CD14-positive monocyte (primary cell): ENCODE data around the gene LYPLA2. TPM values are rescaled to one million over a fixed set of nuclear protein-coding genes. Genes with fewer than 3 reads are reported as not detected.

Experiments used
- DNase-seq, 3 donors: peaks; one replicate each; pipeline ENCODE4 v3.0.0-alpha.2; 2011 to 2022
- H2AFZ ChIP-seq: 2 replicates; pipeline ENCODE4 v1.6.0; 2012; ENCODE audit warnings: mild to moderate bottlenecking, low read depth, low read length, inconsistent platforms; ENCODE audit not compliant: insufficient read depth, poor library complexity, severe bottlenecking
- H3K27ac ChIP-seq, 2 donors: 1 replicate in 1 of 2; 2 replicates in 1 of 2; pipeline ENCODE4 v1.5.1; 2012 to 2013; ENCODE audit warnings: low read length in 2 of 2, control low read depth in 1 of 2, inconsistent platforms in 1 of 2, low read depth in 1 of 2, mild to moderate bottlenecking in 1 of 2
- H3K27me3 ChIP-seq, 2 donors: one replicate each; pipeline versions ENCODE4 v1.6.0 to v1.6.1; 2011 to 2013; ENCODE audit warnings: low read length in 2 of 2; ENCODE audit not compliant: control insufficient read depth in 2 of 2, insufficient read depth in 2 of 2
- H3K36me3 ChIP-seq, 2 donors: replicated peaks in 1 of 2; 1 replicate in 1 of 2; 2 replicates in 1 of 2; pipeline versions ENCODE4 v1.5.1 to v1.6.1; 2012 to 2013; ENCODE audit warnings: low read length in 2 of 2, control low read depth in 1 of 2, inconsistent platforms in 1 of 2, mild to moderate bottlenecking in 1 of 2; ENCODE audit not compliant: insufficient read depth in 2 of 2, control insufficient read depth in 1 of 2
- H3K4me1 ChIP-seq, 2 donors: 1 replicate in 1 of 2; 2 replicates in 1 of 2; pipeline versions ENCODE4 v1.5.1 to v1.6.1; 2012 to 2013; ENCODE audit warnings: low read length in 2 of 2, control low read depth in 1 of 2, inconsistent platforms in 1 of 2, mild to moderate bottlenecking in 1 of 2, moderate library complexity in 1 of 2; ENCODE audit not compliant: insufficient read depth in 2 of 2, control insufficient read depth in 1 of 2
- H3K4me2 ChIP-seq: replicated peaks from 2 replicates; pipeline ENCODE3; 2012; ENCODE audit warnings: low read length, moderate library complexity, mild to moderate bottlenecking; ENCODE audit not compliant: poor library complexity, severe bottlenecking; ENCODE audit errors: extremely low read depth
- H3K4me3 ChIP-seq, 3 experiments: fragments of 200-600 bp in 1 of 3; sonication (generic) in 1 of 3; replicated peaks in 1 of 3; 1 replicate in 2 of 3; 2 replicates in 1 of 3; pipeline ENCODE4 v1.5.1; 2011 to 2013; ENCODE audit warnings: low read length in 3 of 3, mild to moderate bottlenecking in 3 of 3, control low read depth in 2 of 3, low read depth in 2 of 3, inconsistent platforms in 1 of 3, moderate library complexity in 1 of 3
- H3K79me2 ChIP-seq: 2 replicates; pipeline ENCODE4 v1.6.0; 2012; ENCODE audit warnings: mild to moderate bottlenecking, control low read depth, inconsistent platforms, low read length, moderate library complexity; ENCODE audit not compliant: insufficient read depth
- H3K9ac ChIP-seq: 2 replicates; pipeline ENCODE4 v1.6.0; 2017; ENCODE audit warnings: low read length, mild to moderate bottlenecking; ENCODE audit not compliant: insufficient read depth, poor library complexity, severe bottlenecking
- H3K9me3 ChIP-seq, 2 donors: replicated peaks in 1 of 2; 1 replicate in 1 of 2; 2 replicates in 1 of 2; pipeline versions ENCODE4 v1.5.1 to v1.6.1; 2012 to 2013; ENCODE audit warnings: low read length in 2 of 2, control low read depth in 1 of 2; ENCODE audit not compliant: control insufficient read depth in 1 of 2, insufficient read depth in 1 of 2
- H4K20me1 ChIP-seq: 2 replicates; pipeline ENCODE4 v1.6.0; 2012; ENCODE audit warnings: mild to moderate bottlenecking, low read length, control low read depth, moderate library complexity; ENCODE audit not compliant: insufficient read depth
- H3K27ac Mint-ChIP-seq, 7 donors: one replicate each; pipeline ENCODE4 v1.8.0; 2020; ENCODE audit warnings: mild to moderate bottlenecking in 7 of 7, mixed read lengths in 7 of 7, moderate library complexity in 6 of 7, inconsistent platforms in 2 of 7
- H3K27me3 Mint-ChIP-seq, 3 donors: one replicate each; pipeline ENCODE4 v1.8.0; 2021 to 2022; ENCODE audit warnings: low read depth in 3 of 3, mild to moderate bottlenecking in 3 of 3, mixed read lengths in 3 of 3, moderate library complexity in 3 of 3, inconsistent platforms in 1 of 3
- H3K36me3 Mint-ChIP-seq, 2 donors: one replicate each; pipeline ENCODE4 v1.8.0; 2020; ENCODE audit warnings: mixed read lengths in 2 of 2, inconsistent platforms in 1 of 2, mild to moderate bottlenecking in 1 of 2
- H3K4me1 Mint-ChIP-seq: one replicate; pipeline ENCODE4 v1.8.0; 2020; ENCODE audit warnings: mild to moderate bottlenecking, mixed read lengths
- H3K4me3 Mint-ChIP-seq, 2 donors: one replicate each; pipeline ENCODE4 v1.8.0; 2020; ENCODE audit warnings: mild to moderate bottlenecking in 2 of 2, mixed read lengths in 2 of 2, moderate library complexity in 1 of 2
- H3K9me3 Mint-ChIP-seq, 7 donors: one replicate each; pipeline ENCODE4 v1.8.0; 2020 to 2022; ENCODE audit warnings: mixed read lengths in 7 of 7, mild to moderate bottlenecking in 6 of 7, moderate library complexity in 6 of 7, inconsistent platforms in 2 of 7
- CTCF ChIP-seq: fragments of 200-600 bp; IDR thresholded peaks from one replicate; pipeline ENCODE4 v1.8.0; 2022; ENCODE audit warnings: antibody characterized with exemption, mild to moderate bottlenecking
- WGBS: methylation state at CpG from one replicate; pipeline ENCODE4 v1.1.5; 2013; ENCODE audit warnings: missing lambda C conversion rate; ENCODE audit not compliant: insufficient coverage; 5-methylcytosine and 5-hydroxymethylcytosine counted together
- intact Hi-C, 2 donors: fragments of 100-400 bp; cut with micrococcal nuclease; formaldehyde crosslinking; loops; one replicate each; pipeline versions ENCODE4 v1.15.0 to v1.15.1; 2023
- polyA plus RNA-seq, 3 donors: library from polyadenylated mRNA; depleted of rRNA in 1 of 3; unstranded in 2 of 3; stranded (reverse) in 1 of 3; fragments of 300-500 nt in 2 of 3; fragments of >200 nt in 1 of 3; fragmentation: Illumina TruSeq in 2 of 3; gene quantifications; 1 replicate in 2 of 3; 2 replicates in 1 of 3; pipeline ENCODE4 v1.2.3, GENCODE V29; 2012 to 2021

Gene LYPLA2
- polyA plus RNA-seq, 3 donors: 68.3 to 86.7 (median 74.1) TPM

GRCh38 chr1:23788695-23789094 is 2.2 kb upstream of the LYPLA2 start:
- H3K4me3 Mint-ChIP-seq: no peak overlapping the region
- no peak for TF ChIP-seq CTCF
- H3K4me3 ChIP-seq: no peak overlapping the region
- no peak for DNase-seq
- peaks cover 47 to 59% of the 10 kb centered on the region in 2 donors for H3K36me3 Mint-ChIP-seq
- no peak overlapping the region for H3K9ac ChIP-seq
- peaks cover 0 to 3% (median 0%) of the 10 kb centered on the region in 7 donors for H3K9me3 Mint-ChIP-seq
- no peaks in the 10 kb centered on the region for H3K27me3 Mint-ChIP-seq
- H3K9me3 ChIP-seq: no peaks in the 10 kb centered on the region
- H3K79me2 ChIP-seq: peaks cover 34% of the 10 kb centered on the region
- peaks cover 45 to 63% of the 10 kb centered on the region in 2 donors for H3K36me3 ChIP-seq
- H3K27ac Mint-ChIP-seq: no peak overlapping the region
- H3K4me2 ChIP-seq: no peak overlapping the region
- intact Hi-C loops: loop anchor here in 1 of 2 donors (5.0 kb wide), 1 partner anchor 79 kb away; the partner anchor contains the start of gene FUCA1
- peaks cover 22 to 34% of the 10 kb centered on the region in 2 donors for H3K4me1 ChIP-seq
- no peak overlapping the region for H2AFZ ChIP-seq
- WGBS: no CpG with 5 or more reads among the region's 3 CpGs
- peaks cover 24% of the 10 kb centered on the region for H3K4me1 Mint-ChIP-seq
- peak overlapping the region in 1 of 2 donors; percentile 4 for H3K27ac ChIP-seq
- no peaks in the 10 kb centered on the region for H3K27me3 ChIP-seq
- H4K20me1 ChIP-seq: peaks cover 19% of the 10 kb centered on the region

GRCh38 chr1:23791516-23792047 is 637 bp downstream of the LYPLA2 start:
- Histone ChIP-seq H4K20me1 (peaks cover 19% of the 10 kb centered on the region), H3K27ac (peak overlapping the region; percentile 49 to 87), H3K4me3 (peak overlapping the region; percentile 52 to 85 (median 79)), H3K79me2 (peaks cover 31% of the 10 kb centered on the region), H3K9ac (peak overlapping the region; percentile 70), H3K4me2 (peak overlapping the region; percentile 89), H3K9me3 (no peaks in the 10 kb centered on the region), H3K36me3 (peaks cover 35 to 63% of the 10 kb centered on the region in 2 donors), H3K27me3 (no peaks in the 10 kb centered on the region), H3K4me1 (peaks cover 22 to 34% of the 10 kb centered on the region in 2 donors), H2AFZ (peak overlapping the region; percentile 87)
- Mint-ChIP-seq H3K9me3 (peaks cover 0 to 3% (median 0%) of the 10 kb centered on the region in 7 donors), H3K4me1 (peaks cover 24% of the 10 kb centered on the region), H3K27me3 (no peaks in the 10 kb centered on the region), H3K4me3 (peak overlapping the region; percentile 93 to 98), H3K36me3 (peaks cover 34 to 56% of the 10 kb centered on the region in 2 donors), H3K27ac (peak overlapping the region; percentile 86 to 98 (median 92))
- peak in 1 of 3 donors; percentile 23 for DNase-seq
- 0% methylated on average over 13 of the region's 15 CpGs for WGBS
- intact Hi-C loops: no loop called here
- TF ChIP-seq CTCF: no peak
